Lung (tissue), 12 donors: ENCODE results near the gene MLN. TPM values are rescaled to one million over a fixed set of nuclear protein-coding genes. Genes with fewer than 3 reads are reported as not detected.
A peak's percentile ranks its signal among the peaks of the same experiment; 100 is the strongest.

Experiments
- ATAC-seq: fragments of 200-7000 bp; cut with Tn5 transposase; one replicate; pipeline ENCODE4 v1.9.1; 2020; ENCODE audit warnings: moderate number of reproducible peaks; ENCODE audit not compliant: insufficient read depth, low FRiP score
- DNase-seq, 3 donors: peaks; one replicate each; pipeline ENCODE4 v3.0.0-alpha.2; 2013 to 2017
- H3K27ac ChIP-seq, 2 donors: one replicate each; pipeline ENCODE4 v1.5.1; 2013; ENCODE audit warnings: mild to moderate bottlenecking in 2 of 2, moderate library complexity in 2 of 2, control low read depth in 1 of 2, inconsistent platforms in 1 of 2, low read depth in 1 of 2, low read length in 1 of 2
- H3K27me3 ChIP-seq, 3 donors: one replicate each; pipeline ENCODE4 v1.5.1; 2013; ENCODE audit warnings: low read length in 2 of 3; ENCODE audit not compliant: control insufficient read depth in 3 of 3, insufficient read depth in 3 of 3
- H3K36me3 ChIP-seq, 4 donors: one replicate each; pipeline ENCODE4 v1.5.1; 2013; ENCODE audit warnings: low read length in 4 of 4, mild to moderate bottlenecking in 1 of 4, moderate library complexity in 1 of 4; ENCODE audit not compliant: control insufficient read depth in 4 of 4, insufficient read depth in 4 of 4
- H3K4me1 ChIP-seq, 5 donors: one replicate each; pipeline ENCODE4 v1.5.1; 2013; ENCODE audit warnings: low read length in 5 of 5, mild to moderate bottlenecking in 2 of 5, moderate library complexity in 1 of 5; ENCODE audit not compliant: control insufficient read depth in 5 of 5, insufficient read depth in 5 of 5
- H3K4me3 ChIP-seq: one replicate; pipeline ENCODE4 v1.5.1; 2013; ENCODE audit warnings: mild to moderate bottlenecking, control low read depth, moderate library complexity
- H3K9ac ChIP-seq, 2 donors: one replicate each; pipeline ENCODE4 v1.5.1; 2013; ENCODE audit warnings: low read length in 2 of 2, control low read depth in 1 of 2; ENCODE audit not compliant: insufficient read depth in 1 of 2
- H3K9me3 ChIP-seq, 4 donors: one replicate each; pipeline ENCODE4 v1.5.1; 2013; ENCODE audit warnings: low read length in 3 of 4, mild to moderate bottlenecking in 1 of 4, moderate library complexity in 1 of 4; ENCODE audit not compliant: control insufficient read depth in 4 of 4, insufficient read depth in 3 of 4
- CTCF ChIP-seq: IDR thresholded peaks from 2 replicates; pipeline ENCODE4 v1.5.1; 2012; ENCODE audit warnings: mild to moderate bottlenecking; ENCODE audit errors: control extremely low read depth, extremely low read depth
- WGBS, 2 donors: extraction: QIAGEN DNeasy Blood & Tissue Kit; methylation state at CpG; one replicate each; pipeline ENCODE4 v1.1.7; 2013; 5-methylcytosine and 5-hydroxymethylcytosine counted together
- polyA plus RNA-seq, 2 donors: library from polyadenylated mRNA; stranded (reverse); fragments of 200-250 nt; gene quantifications; one replicate each; pipeline ENCODE4 v1.2.1, GENCODE V29; 2013
- total RNA-seq, 2 donors: library from RNA; depleted of rRNA in 1 of 2; stranded (reverse); fragments of >200 nt in 1 of 2; gene quantifications; one replicate each; pipeline ENCODE4 v1.2.1, GENCODE V29; 2014 to 2021
- donor health status: control.
- donor health status: control.
- donor health status: Bipolar disorder and iron deficiency.
- donor health status: healthy.
- donor health status: DM: yes; HTN: yes; CAD: no.

The MLN gene
- total and polyA plus RNA-seq, 4 donors = not detected

DNA sequence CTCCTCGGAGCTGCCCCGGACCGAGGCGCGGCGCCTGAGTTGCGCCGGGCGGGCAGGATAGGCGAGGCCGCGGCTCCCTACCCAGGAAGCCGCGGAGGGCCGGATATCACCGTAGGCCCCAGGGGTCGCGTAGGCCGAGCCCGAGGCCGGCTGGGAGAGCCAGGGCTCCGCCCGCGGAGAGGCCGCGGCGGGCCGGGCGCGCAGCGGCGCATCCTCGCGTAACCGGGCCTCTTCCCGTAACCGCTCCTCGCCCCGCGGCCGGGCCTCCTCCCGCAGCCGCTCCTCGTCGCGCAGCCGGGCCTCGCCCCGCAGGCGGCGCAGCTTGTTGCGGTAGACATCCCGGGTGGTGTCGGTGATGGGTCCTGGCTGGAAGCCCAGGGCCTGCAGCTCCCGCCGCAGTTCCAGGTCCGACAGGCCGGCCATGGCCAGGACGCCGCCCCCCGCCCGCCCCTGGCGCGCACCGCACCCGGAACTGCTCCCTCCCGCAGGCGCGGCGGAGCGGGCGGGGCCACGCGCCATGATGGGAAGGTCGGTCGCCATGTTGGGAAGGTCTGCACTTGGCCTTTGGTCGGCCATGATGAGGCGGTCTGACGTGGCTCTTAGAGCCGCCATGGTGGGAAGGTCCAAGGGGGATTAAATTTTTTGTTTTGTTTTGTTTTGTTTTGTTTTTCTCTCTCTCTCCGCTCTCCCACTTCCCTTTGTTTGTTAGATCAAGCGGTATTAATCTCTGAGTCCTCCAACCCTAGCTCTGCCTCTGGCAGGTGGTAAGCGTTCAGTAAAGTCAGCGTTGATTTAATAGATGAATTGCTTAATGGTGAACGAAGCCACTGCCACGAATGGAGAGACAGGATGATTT, 14.9 kb downstream of the MLN start, which contains the start of gene LEMD2:
LEMD2 (minus strand) TSS at position 437 of the 856 bp plus-strand sequence; CDS start at position 423, 14 bp downstream.
- Histone ChIP-seq H3K4me3 (peak within 1 kb of the TSS; percentile 92), H3K9me3 (no peaks in the 10 kb centered on the region), H3K36me3 (peaks cover 0 to 28% (median 8%) of the 10 kb centered on the region in 4 donors), H3K27me3 (peaks cover 0 to 2% (median 0%) of the 10 kb centered on the region in 3 donors), H3K27ac (peak within 1 kb of the TSS; percentile 95 to 100), H3K9ac (peak within 1 kb of the TSS; percentile 33 to 91), H3K4me1 (peaks cover 10 to 35% (median 17%) of the 10 kb centered on the region in 5 donors)
- peak; percentile 95 to 98 (median 97) for DNase-seq
- 4 to 7% methylated on average over 52 to 86 of the region's 86 CpGs for WGBS, 2 donors
- peak; percentile 93 for ATAC-seq
- no peak for TF ChIP-seq CTCF

GRCh38 chr6:33787954-33788693, 15.7 kb downstream of the MLN start:
- no peaks in the 10 kb centered on the region for H3K9me3 ChIP-seq
- ATAC-seq (peak; percentile 65), DNase-seq (peak; percentile 81 to 92 (median 85))
- H3K27ac ChIP-seq = peak overlapping the region; percentile 95 to 100
- peaks cover 3 to 36% (median 16%) of the 10 kb centered on the region in 4 donors for H3K36me3 ChIP-seq
- peaks cover 0 to 2% (median 0%) of the 10 kb centered on the region in 3 donors for H3K27me3 ChIP-seq
- peak overlapping the region; percentile 33 to 91 for H3K9ac ChIP-seq
- H3K4me1 ChIP-seq = peaks cover 10 to 35% (median 17%) of the 10 kb centered on the region in 5 donors
- H3K4me3 ChIP-seq = peak overlapping the region; percentile 92
- 0% methylated on average over 38 to 53 of the region's 53 CpGs for WGBS, 2 donors
- TF ChIP-seq CTCF = no peak

- peak overlapping the region; percentile 95 to 100 for H3K27ac ChIP-seq
- peaks cover 0 to 2% (median 0%) of the 10 kb centered on the region in 3 donors for H3K27me3 ChIP-seq
- ATAC-seq (no peak), DNase-seq (no peak)
- WGBS, 2 donors = 34 to 67% methylated on average over 7 of the region's 7 CpGs
- H3K9me3 ChIP-seq = no peaks in the 10 kb centered on the region
- peaks cover 3 to 41% (median 23%) of the 10 kb centered on the region in 4 donors for H3K36me3 ChIP-seq
- peaks cover 12 to 35% (median 17%) of the 10 kb centered on the region in 5 donors for H3K4me1 ChIP-seq
- H3K4me3 ChIP-seq = no peak overlapping the region
- no peak for TF ChIP-seq CTCF
- H3K9ac ChIP-seq = peak overlapping the region; percentile 33 to 91
Observed at GRCh38 chr6:33787346-33787953, 16.4 kb downstream of the MLN start.
